ENCODE measurements around the gene MECR.
"Not testable (repeated sequence)": the region's sequence is repeated elsewhere in the genome, so short reads cannot be mapped to it uniquely, and the experiment has no call there.

Gene MECR

GRCh38 chr1:29156543-29157268, 74.0 kb downstream of the MECR start:
- no peak overlapping the region for H3K4me3 ChIP-seq (ENCODE audit: low read length)
- no peaks in the 10 kb centered on the region for H3K9me2 ChIP-seq (replicated peaks; ENCODE audit: control insufficient read depth, low read length)
- H3K4me2 ChIP-seq (ENCODE audit: low read length): no peak overlapping the region
- no peaks in the 10 kb centered on the region for H3K27me3 ChIP-seq (ENCODE audit: control insufficient read depth, low read length)
- H3K36me3 ChIP-seq (ENCODE audit: control insufficient read depth, low read length): peaks cover 93% of the 10 kb centered on the region
- no peaks in the 10 kb centered on the region for H4K20me1 ChIP-seq (ENCODE audit: control insufficient read depth, insufficient read depth, low read depth, low read length)
- 0 out of 2 replicates have a peak, but pooled peaks cover 3% of the 10 kb centered on the region for H3F3A ChIP-seq (ENCODE audit: control insufficient read depth, insufficient read depth)
- TF ChIP-seq CTCF (IDR thresholded peaks at IDR 0.05; ENCODE audit: low read depth, low read length, poor library complexity, severe bottlenecking) (no peak), EZH2phosphoT487 (IDR thresholded peaks at IDR 0.05; ENCODE audit: borderline replicate concordance, low read length) (no peak)
- H3K79me2 ChIP-seq (ENCODE audit: control insufficient read depth, low read length): peaks cover 39% of the 10 kb centered on the region
- no peaks in the 10 kb centered on the region for H3K9me3 ChIP-seq (ENCODE audit: control insufficient read depth, insufficient read depth, low read length)
- no peaks in the 10 kb centered on the region for H3K4me1 ChIP-seq (ENCODE audit: control insufficient read depth, low read length)
- no peak overlapping the region for H3K27ac ChIP-seq (ENCODE audit: low read depth, low read length)

- H3K9me3 ChIP-seq (ENCODE audit: control insufficient read depth, insufficient read depth, low read length): no peaks in the 10 kb centered on the region
- no peak overlapping the region for H3K4me3 ChIP-seq (ENCODE audit: low read length)
- H3K4me1 ChIP-seq (ENCODE audit: control insufficient read depth, low read length): no peaks in the 10 kb centered on the region
- no peak overlapping the region for H3K4me2 ChIP-seq (ENCODE audit: low read length)
- H4K20me1 ChIP-seq (ENCODE audit: control insufficient read depth, insufficient read depth, low read depth, low read length): peaks cover 3% of the 10 kb centered on the region; the same call in 1 of the 2 replicates
- H3K27ac ChIP-seq (ENCODE audit: low read depth, low read length): no peak overlapping the region
- H3K27me3 ChIP-seq (ENCODE audit: control insufficient read depth, low read length): no peaks in the 10 kb centered on the region
- peaks cover 94% of the 10 kb centered on the region for H3K36me3 ChIP-seq (ENCODE audit: control insufficient read depth, low read length)
- no peak for TF ChIP-seq EZH2phosphoT487 (IDR thresholded peaks at IDR 0.05; ENCODE audit: borderline replicate concordance, low read length)
- TF ChIP-seq CTCF (IDR thresholded peaks at IDR 0.05; ENCODE audit: low read depth, low read length, poor library complexity, severe bottlenecking): no peak
- H3K9me2 ChIP-seq (replicated peaks; ENCODE audit: control insufficient read depth, low read length): no peaks in the 10 kb centered on the region
- peaks cover 14% of the 10 kb centered on the region; the same call in 1 of the 2 replicates for H3K79me2 ChIP-seq (ENCODE audit: control insufficient read depth, low read length)
- 0 out of 2 replicates have a peak, but pooled peaks cover 2% of the 10 kb centered on the region for H3F3A ChIP-seq (ENCODE audit: control insufficient read depth, insufficient read depth)
Measured at GRCh38 chr1:29152046-29152805, 78.5 kb downstream of the MECR start.

GRCh38 chr1:29150346-29150745, 80.4 kb downstream of the MECR start:
- H3K9me3 ChIP-seq (ENCODE audit: control insufficient read depth, insufficient read depth, low read length); H3K27ac ChIP-seq (ENCODE audit: low read depth, low read length); H3K4me1 ChIP-seq (ENCODE audit: control insufficient read depth, low read length); H3K4me3 ChIP-seq (ENCODE audit: low read length); H3K79me2 ChIP-seq (ENCODE audit: control insufficient read depth, low read length); H3K4me2 ChIP-seq (ENCODE audit: low read length); H4K20me1 ChIP-seq (ENCODE audit: control insufficient read depth, insufficient read depth, low read depth, low read length); H3K27me3 ChIP-seq (ENCODE audit: control insufficient read depth, low read length); H3K9me2 ChIP-seq (replicated peaks; ENCODE audit: control insufficient read depth, low read length); H3F3A ChIP-seq (ENCODE audit: control insufficient read depth, insufficient read depth): not testable (repeated sequence)
- H3K36me3 ChIP-seq (ENCODE audit: control insufficient read depth, low read length): peaks cover 92% of the 10 kb centered on the region
